ENCODE measurements around the gene THSD4. TPM values are rescaled to one million over a fixed set of nuclear protein-coding genes. Genes with fewer than 3 reads are reported as not detected.

The THSD4 gene
- total and polyA plus RNA-seq, 7 donors = 1.4 to 7.8 (median 2.2) TPM

- 89 to 96% methylated on average over 9 of the region's 9 CpGs for WGBS, 2 donors
Observed at GRCh38 chr15:71650603-71651002, 535.3 kb downstream of the THSD4 start.

GRCh38 chr15:71651750-71652186 lies 536.5 kb downstream of the THSD4 start:
- no peaks in the 10 kb centered on the region for H3K36me3 ChIP-seq
- no peak for DNase-seq
- intact Hi-C loops (cut with DNase I) = loop anchor here (5.0 kb wide), 1 partner anchor 204 kb away; no protein-coding TSS in a partner anchor
- H3K4me1 ChIP-seq = peaks cover 0 to 10% (median 0%) of the 10 kb centered on the region in 4 donors
- TF ChIP-seq POLR2A (IDR thresholded peaks at IDR 0.05) (no peak), CTCF (IDR thresholded peaks at IDR 0.05) (peak in 2 of 4 experiments; percentile 24 to 35)
- no peaks in the 10 kb centered on the region for H3K27me3 ChIP-seq
- H3K9me3 ChIP-seq = no peaks in the 10 kb centered on the region
- H3K4me3 ChIP-seq = no peak overlapping the region
- 32 to 39% methylated on average over 5 of the region's 5 CpGs for WGBS, 2 donors
- H3K27ac ChIP-seq = no peak overlapping the region

More at GRCh38 chr15:71650603-71651002, 535.3 kb downstream of the THSD4 start:
- DNase-seq = no peak
- no peak overlapping the region for H3K4me3 ChIP-seq
- no peaks in the 10 kb centered on the region for H3K9me3 ChIP-seq
- intact Hi-C loops (cut with DNase I) = loop anchor here (5.0 kb wide), 1 partner anchor 203 kb away; no protein-coding TSS in a partner anchor
- no peak for TF ChIP-seq POLR2A (IDR thresholded peaks at IDR 0.05)
- TF ChIP-seq POLR2AphosphoS5 (IDR thresholded peaks at IDR 0.05) = no peak
- TF ChIP-seq CTCF (IDR thresholded peaks at IDR 0.05) = no peak
- no peak for TF ChIP-seq EP300 (IDR thresholded peaks at IDR 0.05)
- H3K4me1 ChIP-seq = peaks cover 0 to 10% (median 0%) of the 10 kb centered on the region in 4 donors
- H3K36me3 ChIP-seq = no peaks in the 10 kb centered on the region
- no peak overlapping the region for H3K27ac ChIP-seq
- no peaks in the 10 kb centered on the region for H3K27me3 ChIP-seq

DNA sequence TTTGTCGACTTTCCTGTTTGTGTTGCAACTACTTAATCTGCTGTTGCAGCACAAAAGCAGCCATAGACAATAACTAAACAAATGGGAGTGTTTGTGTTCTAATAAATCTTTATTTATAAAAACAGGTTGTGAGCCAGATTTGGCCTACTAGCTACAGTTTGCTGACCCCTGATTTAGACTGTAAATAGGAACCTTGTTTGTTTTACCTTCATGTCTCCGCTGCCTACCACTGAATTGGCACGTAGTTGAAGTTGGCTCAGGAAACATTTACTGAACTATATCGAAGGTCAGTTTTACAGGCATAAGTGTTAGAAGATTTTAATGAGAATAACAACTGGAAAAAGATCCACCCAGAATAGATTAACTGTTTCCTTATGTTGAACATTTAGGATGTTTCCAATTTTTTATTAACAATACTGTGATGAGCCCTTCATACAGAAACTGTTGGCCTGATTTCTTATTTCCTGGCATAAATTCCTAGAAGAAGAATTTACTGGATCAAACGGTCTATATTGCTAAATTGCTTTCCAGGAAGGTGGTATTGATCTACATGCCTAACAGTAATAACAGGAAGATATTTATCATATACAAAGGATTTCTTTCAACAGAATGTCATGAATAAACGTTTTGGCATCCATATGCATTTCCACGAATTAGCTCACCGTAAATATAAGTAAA lies 538.9 kb downstream of the THSD4 start:
- DNase-seq = no peak
- Histone ChIP-seq H3K4me1 (peaks cover 0 to 10% (median 0%) of the 10 kb centered on the region in 4 donors), H3K27me3 (no peaks in the 10 kb centered on the region), H3K4me3 (no peak overlapping the region), H3K9me3 (no peaks in the 10 kb centered on the region), H3K27ac (peak overlapping the region in 1 of 4 donors; percentile 15), H3K36me3 (no peaks in the 10 kb centered on the region)
- 42 to 71% methylated on average over 8 of the region's 8 CpGs for WGBS, 2 donors
- intact Hi-C loops (cut with DNase I) = loop anchor here (5.0 kb wide), 1 partner anchor 207 kb away; no protein-coding TSS in a partner anchor
- TF ChIP-seq POLR2AphosphoS5 (IDR thresholded peaks at IDR 0.05) (no peak), POLR2A (IDR thresholded peaks at IDR 0.05) (no peak), EP300 (IDR thresholded peaks at IDR 0.05) (no peak), CTCF (IDR thresholded peaks at IDR 0.05) (no peak)

DNA sequence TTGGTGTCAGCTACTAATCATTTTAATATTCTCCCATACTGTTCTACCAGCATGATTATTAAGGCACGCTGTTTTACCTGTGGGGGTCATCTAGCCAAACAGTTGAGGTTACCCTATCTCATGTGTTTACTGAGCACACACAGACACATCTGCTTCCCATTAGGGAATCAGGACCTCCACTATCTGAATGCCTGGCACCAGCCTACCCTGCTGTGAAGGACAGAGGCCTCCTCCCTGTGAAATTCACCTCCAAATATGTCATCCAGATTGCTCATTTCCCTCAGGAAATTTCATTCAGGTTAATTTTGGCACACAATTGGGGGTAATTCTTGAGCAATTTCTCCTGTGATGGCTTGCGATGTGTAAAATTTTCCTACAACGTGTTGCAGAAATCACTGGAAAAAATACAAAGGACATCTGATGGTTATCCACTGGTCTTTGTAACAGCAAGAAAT lies 539.5 kb downstream of the THSD4 start:
- WGBS, 2 donors = 88 to 95% methylated on average over 3 of the region's 3 CpGs
- Histone ChIP-seq H3K4me1 (peaks cover 0 to 10% (median 0%) of the 10 kb centered on the region in 4 donors), H3K27ac (peak overlapping the region in 1 of 4 donors; percentile 15), H3K4me3 (no peak overlapping the region), H3K36me3 (no peaks in the 10 kb centered on the region), H3K27me3 (no peaks in the 10 kb centered on the region), H3K9me3 (no peaks in the 10 kb centered on the region)
- TF ChIP-seq POLR2AphosphoS5 (IDR thresholded peaks at IDR 0.05) (peak in 1 of 4 donors; percentile 46), POLR2A (IDR thresholded peaks at IDR 0.05) (no peak)
- no peak for DNase-seq
- intact Hi-C loops (cut with DNase I) = loop anchor here (5.0 kb wide), 1 partner anchor 207 kb away; no protein-coding TSS in a partner anchor

DNA sequence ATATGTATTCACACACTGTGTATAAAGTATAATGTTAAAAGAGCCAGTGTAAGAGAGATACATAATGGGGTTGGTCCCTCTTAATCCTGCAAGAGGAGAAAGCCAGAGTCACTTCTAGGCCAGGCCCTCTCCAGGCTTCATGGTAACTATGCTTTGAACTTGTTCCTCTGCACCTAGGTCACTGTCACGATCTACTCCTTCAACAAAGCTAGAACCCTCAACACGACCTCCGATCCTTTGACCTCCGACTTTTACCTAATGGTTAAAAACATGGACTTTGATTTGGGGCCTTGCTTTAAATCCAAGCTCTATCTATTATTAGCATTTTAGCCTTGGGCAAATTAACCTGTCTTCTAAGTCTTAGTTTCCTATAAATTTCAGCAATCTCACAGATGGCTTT lies 541.2 kb downstream of the THSD4 start:
- H3K27me3 ChIP-seq = no peaks in the 10 kb centered on the region
- intact Hi-C loops (cut with DNase I) = no loop called here
- H3K4me3 ChIP-seq = no peak overlapping the region
- TF ChIP-seq POLR2A (IDR thresholded peaks at IDR 0.05) (no peak), POLR2AphosphoS5 (IDR thresholded peaks at IDR 0.05) (no peak), EP300 (IDR thresholded peaks at IDR 0.05) (no peak), CTCF (IDR thresholded peaks at IDR 0.05) (no peak)
- H3K4me1 ChIP-seq = peaks cover 0 to 10% (median 0%) of the 10 kb centered on the region in 4 donors
- no peaks in the 10 kb centered on the region for H3K36me3 ChIP-seq
- no peaks in the 10 kb centered on the region for H3K9me3 ChIP-seq
- DNase-seq = no peak
- no peak overlapping the region for H3K27ac ChIP-seq
- WGBS, 2 donors = 75 to 94% methylated on average over 4 of the region's 4 CpGs

Data from sigmoid colon (tissue), 7 donors.